ENCODE data around the gene SCARF2.

DNA sequence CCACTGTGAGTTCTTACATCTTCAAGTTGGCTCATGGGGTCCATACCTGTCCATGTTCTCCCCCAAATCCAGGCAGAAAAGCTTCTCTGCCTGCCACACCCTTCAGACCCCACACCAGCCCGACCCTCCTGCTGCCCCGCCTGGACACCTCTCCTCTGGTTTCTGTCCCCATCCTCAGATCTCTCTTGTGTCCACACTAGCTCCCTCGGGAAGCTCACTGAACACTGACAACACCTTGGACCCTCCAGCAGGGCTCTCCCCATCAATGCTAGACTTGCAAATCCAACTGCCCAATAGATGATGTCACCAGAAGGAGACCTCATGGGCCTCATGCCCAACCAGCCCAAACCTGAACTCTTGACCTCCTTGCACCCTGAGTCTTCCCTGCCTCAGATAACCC is 2.9 kb downstream of the SCARF2 start:
- TF ChIP-seq CTCF (IDR thresholded peaks at IDR 0.05) = no peak
- TF ChIP-seq POLR2A (IDR thresholded peaks at IDR 0.05) = no peak

Data from esophagus squamous epithelium (tissue), 4 donors.